GM12892 (cell line): ENCODE results near the gene SETX.

Experiments used
- POLR2A ChIP-seq: IDR thresholded peaks from 2 replicates; pipeline ENCODE4 v1.6.1; 2011; ENCODE audit warnings: low read depth, low read length, control low read depth
- POLR2AphosphoS5 ChIP-seq: IDR thresholded peaks from 2 replicates; pipeline ENCODE4 v1.6.1; 2011; ENCODE audit warnings: low read depth, low read length, control low read depth
- TAF1 ChIP-seq: IDR thresholded peaks from 2 replicates; pipeline ENCODE4 v1.6.1; 2011; ENCODE audit warnings: low read depth, mild to moderate bottlenecking, control low read depth, low read length, borderline replicate concordance

DNA sequence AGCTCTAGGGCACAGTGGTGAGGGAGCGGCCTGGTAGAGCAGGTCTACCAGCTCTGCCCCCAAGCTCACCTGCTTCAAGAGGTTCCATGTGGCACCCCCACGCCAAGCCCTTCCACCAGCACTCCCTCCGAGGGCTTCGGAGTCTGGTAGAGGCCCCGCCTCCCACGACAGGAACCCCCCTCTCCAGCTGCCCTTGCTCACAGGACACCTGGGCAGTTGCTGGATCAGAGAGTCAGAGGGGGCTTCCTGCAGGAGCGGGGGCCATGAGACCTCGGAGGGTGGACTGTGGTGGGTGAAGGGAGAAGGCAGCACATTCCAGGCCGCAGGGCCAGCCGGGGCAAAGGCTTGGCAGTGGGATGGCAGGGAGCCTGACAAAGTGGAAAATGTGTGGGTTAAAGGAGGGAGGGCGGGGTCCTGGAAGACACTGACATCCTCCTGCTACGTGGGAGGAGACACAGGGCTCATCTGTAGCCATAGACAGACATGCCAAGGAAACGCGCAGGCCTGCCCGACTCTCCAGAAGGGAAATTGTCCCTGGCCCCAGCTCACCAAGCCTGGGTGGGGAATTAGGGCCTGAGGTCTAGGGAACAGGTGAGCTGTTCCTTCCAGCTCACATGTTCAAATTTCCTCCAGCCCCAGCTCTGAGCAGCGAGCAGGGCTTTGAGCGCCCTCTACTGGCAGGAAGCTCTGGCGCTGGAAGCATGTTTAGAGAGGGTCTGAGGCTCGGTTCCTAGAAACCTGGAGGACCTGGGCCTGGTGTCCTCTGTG, 118.7 kb downstream of the SETX start:
- TF ChIP-seq POLR2A (no peak), TAF1 (no peak), POLR2AphosphoS5 (no peak)
